Measurements from ENCODE around the gene SPP1. TPM values are rescaled to one million over a fixed set of nuclear protein-coding genes. Genes with fewer than 3 reads are reported as not detected.

The SPP1 gene
- polyA plus RNA-seq, 1 donor (not counting 4 experiments of a cell fraction or from before 2014, with no cell fraction given): 0.84 TPM

GRCh38 chr4:87947381-87948160 lies 27.9 kb upstream of the SPP1 start:
- Histone ChIP-seq H3K4me2 (ENCODE audit: control insufficient read depth, extremely low read depth, insufficient read depth, low read depth, low read length) (no peak overlapping the region), H3K79me2 (ENCODE audit: control insufficient read depth, insufficient read depth, low read length) (no peaks in the 10 kb centered on the region), H3K9me3 (ENCODE audit: control insufficient read depth, low read depth, low read length) (no peaks in the 10 kb centered on the region), H3K27ac (ENCODE audit: control insufficient read depth, insufficient read depth, low read length) (no peak overlapping the region), H3K4me1 (ENCODE audit: control insufficient read depth, extremely low read depth, insufficient read depth, low read length) (no peaks in the 10 kb centered on the region), H3K36me3 (ENCODE audit: control insufficient read depth in 2 of 2, extremely low read depth in 1 of 2, insufficient read depth in 2 of 2, low read length in 2 of 2) (no peaks in the 10 kb centered on the region), H4K20me1 (ENCODE audit: control insufficient read depth, extremely low read depth, insufficient read depth, low read length) (no peaks in the 10 kb centered on the region), H3K27me3 (ENCODE audit: control insufficient read depth, extremely low read depth, insufficient read depth, low read length) (no peaks in the 10 kb centered on the region), H2AFZ (ENCODE audit: control insufficient read depth, low read length) (no peak overlapping the region), H3K9ac (ENCODE audit: control insufficient read depth, extremely low read depth, insufficient read depth, low read length) (no peak overlapping the region), H3K9me1 (ENCODE audit: control insufficient read depth, extremely low read depth, insufficient read depth, low read length) (no peaks in the 10 kb centered on the region), H3K4me3 (ENCODE audit: control insufficient read depth in 2 of 3, extremely low read depth in 1 of 3, insufficient read depth in 2 of 3, low read depth in 1 of 3, low read length in 3 of 3) (no peak overlapping the region)
- FAIRE-seq (no peak), DNase-seq (ENCODE audit: low read depth, low spot score) (no peak)
- dilution Hi-C loops (cut with MboI; ENCODE audit: extremely low pct_ligation_motif_present, low sequenced_read_pairs): no loop called here
- no peak for TF ChIP-seq EZH2 (IDR thresholded peaks at IDR 0.05; ENCODE audit: low read length)

- FAIRE-seq: peak; percentile 53
- DNase-seq (ENCODE audit: low read depth, low spot score): no peak
- H3K27me3 ChIP-seq (ENCODE audit: control insufficient read depth, extremely low read depth, insufficient read depth, low read length): no peaks in the 10 kb centered on the region
- no peak overlapping the region for H2AFZ ChIP-seq (ENCODE audit: control insufficient read depth, low read length)
- TF ChIP-seq CTCF (optimal IDR thresholded peaks at IDR 0.05 in 1 of 3, IDR thresholded peaks at IDR 0.05 in 1 of 3, conservative IDR thresholded peaks at IDR 0.05 in 1 of 3; ENCODE audit: extremely low read depth in 1 of 3, insufficient read depth in 2 of 3, low read length in 3 of 3): no peak
- no peak for TF ChIP-seq EZH2 (IDR thresholded peaks at IDR 0.05; ENCODE audit: low read length)
- H3K4me2 ChIP-seq (ENCODE audit: control insufficient read depth, extremely low read depth, insufficient read depth, low read depth, low read length): no peak overlapping the region
- H3K9me1 ChIP-seq (ENCODE audit: control insufficient read depth, extremely low read depth, insufficient read depth, low read length): no peaks in the 10 kb centered on the region
- dilution Hi-C loops (cut with MboI; ENCODE audit: extremely low pct_ligation_motif_present, low sequenced_read_pairs): loop anchor here (25.0 kb wide), 1 partner anchor 88 kb away; no protein-coding TSS in a partner anchor
- H3K27ac ChIP-seq (ENCODE audit: control insufficient read depth, insufficient read depth, low read length): no peak overlapping the region
- H3K79me2 ChIP-seq (ENCODE audit: control insufficient read depth, insufficient read depth, low read length): no peaks in the 10 kb centered on the region
- H3K36me3 ChIP-seq (ENCODE audit: control insufficient read depth in 2 of 2, extremely low read depth in 1 of 2, insufficient read depth in 2 of 2, low read length in 2 of 2): no peaks in the 10 kb centered on the region
- no peaks in the 10 kb centered on the region for H3K4me1 ChIP-seq (ENCODE audit: control insufficient read depth, extremely low read depth, insufficient read depth, low read length)
- no peak overlapping the region for H3K4me3 ChIP-seq (ENCODE audit: control insufficient read depth in 2 of 3, extremely low read depth in 1 of 3, insufficient read depth in 2 of 3, low read depth in 1 of 3, low read length in 3 of 3)
- H4K20me1 ChIP-seq (ENCODE audit: control insufficient read depth, extremely low read depth, insufficient read depth, low read length): no peaks in the 10 kb centered on the region
- no peak overlapping the region for H3K9ac ChIP-seq (ENCODE audit: control insufficient read depth, extremely low read depth, insufficient read depth, low read length)
- H3K9me3 ChIP-seq (ENCODE audit: control insufficient read depth, low read depth, low read length): no peaks in the 10 kb centered on the region
Measured at GRCh38 chr4:87949961-87950360, 25.6 kb upstream of the SPP1 start.
